ENCODE measurements around the gene TTC13.

DNA sequence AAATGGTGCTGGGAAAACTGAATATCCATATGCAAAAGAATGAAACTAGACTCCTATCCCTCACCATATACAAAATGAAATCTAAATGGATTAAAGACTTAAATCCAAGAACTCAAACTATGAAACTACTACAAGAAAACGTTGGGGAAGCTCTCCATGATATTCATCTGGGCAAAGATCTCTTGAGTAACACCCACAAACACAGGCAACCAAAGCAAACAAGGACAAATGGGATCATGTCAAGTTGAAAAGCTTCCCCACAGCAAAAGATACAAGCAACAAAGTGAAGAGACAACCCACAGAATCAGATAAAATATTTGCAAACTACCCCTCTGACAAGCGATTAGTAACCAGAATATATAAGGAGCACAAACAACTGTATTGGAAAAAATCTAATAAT lies 13.8 kb downstream of the TTC13 start:
- TF ChIP-seq, protein P1, sequence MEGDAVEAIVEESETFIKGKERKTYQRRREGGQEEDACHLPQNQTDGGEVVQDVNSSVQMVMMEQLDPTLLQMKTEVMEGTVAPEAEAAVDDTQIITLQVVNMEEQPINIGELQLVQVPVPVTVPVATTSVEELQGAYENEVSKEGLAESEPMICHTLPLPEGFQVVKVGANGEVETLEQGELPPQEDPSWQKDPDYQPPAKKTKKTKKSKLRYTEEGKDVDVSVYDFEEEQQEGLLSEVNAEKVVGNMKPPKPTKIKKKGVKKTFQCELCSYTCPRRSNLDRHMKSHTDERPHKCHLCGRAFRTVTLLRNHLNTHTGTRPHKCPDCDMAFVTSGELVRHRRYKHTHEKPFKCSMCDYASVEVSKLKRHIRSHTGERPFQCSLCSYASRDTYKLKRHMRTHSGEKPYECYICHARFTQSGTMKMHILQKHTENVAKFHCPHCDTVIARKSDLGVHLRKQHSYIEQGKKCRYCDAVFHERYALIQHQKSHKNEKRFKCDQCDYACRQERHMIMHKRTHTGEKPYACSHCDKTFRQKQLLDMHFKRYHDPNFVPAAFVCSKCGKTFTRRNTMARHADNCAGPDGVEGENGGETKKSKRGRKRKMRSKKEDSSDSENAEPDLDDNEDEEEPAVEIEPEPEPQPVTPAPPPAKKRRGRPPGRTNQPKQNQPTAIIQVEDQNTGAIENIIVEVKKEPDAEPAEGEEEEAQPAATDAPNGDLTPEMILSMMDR (IDR thresholded peaks at IDR 0.05; ENCODE audit: low read depth, low read length, missing input control), result no peak
- no peak for TF ChIP-seq TAF1 (conservative IDR thresholded peaks at IDR 0.05)
- TF ChIP-seq, protein P2, sequence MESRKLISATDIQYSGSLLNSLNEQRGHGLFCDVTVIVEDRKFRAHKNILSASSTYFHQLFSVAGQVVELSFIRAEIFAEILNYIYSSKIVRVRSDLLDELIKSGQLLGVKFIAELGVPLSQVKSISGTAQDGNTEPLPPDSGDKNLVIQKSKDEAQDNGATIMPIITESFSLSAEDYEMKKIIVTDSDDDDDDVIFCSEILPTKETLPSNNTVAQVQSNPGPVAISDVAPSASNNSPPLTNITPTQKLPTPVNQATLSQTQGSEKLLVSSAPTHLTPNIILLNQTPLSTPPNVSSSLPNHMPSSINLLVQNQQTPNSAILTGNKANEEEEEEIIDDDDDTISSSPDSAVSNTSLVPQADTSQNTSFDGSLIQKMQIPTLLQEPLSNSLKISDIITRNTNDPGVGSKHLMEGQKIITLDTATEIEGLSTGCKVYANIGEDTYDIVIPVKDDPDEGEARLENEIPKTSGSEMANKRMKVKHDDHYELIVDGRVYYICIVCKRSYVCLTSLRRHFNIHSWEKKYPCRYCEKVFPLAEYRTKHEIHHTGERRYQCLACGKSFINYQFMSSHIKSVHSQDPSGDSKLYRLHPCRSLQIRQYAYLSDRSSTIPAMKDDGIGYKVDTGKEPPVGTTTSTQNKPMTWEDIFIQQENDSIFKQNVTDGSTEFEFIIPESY (IDR thresholded peaks at IDR 0.05), result no peak
- no peak for TF ChIP-seq JUND (IDR thresholded peaks at IDR 0.05)
- no peak for TF ChIP-seq FOXA1 (IDR thresholded peaks at IDR 0.05)
- no peak for TF ChIP-seq MAX (IDR thresholded peaks at IDR 0.05)
- TF ChIP-seq, protein P3, sequence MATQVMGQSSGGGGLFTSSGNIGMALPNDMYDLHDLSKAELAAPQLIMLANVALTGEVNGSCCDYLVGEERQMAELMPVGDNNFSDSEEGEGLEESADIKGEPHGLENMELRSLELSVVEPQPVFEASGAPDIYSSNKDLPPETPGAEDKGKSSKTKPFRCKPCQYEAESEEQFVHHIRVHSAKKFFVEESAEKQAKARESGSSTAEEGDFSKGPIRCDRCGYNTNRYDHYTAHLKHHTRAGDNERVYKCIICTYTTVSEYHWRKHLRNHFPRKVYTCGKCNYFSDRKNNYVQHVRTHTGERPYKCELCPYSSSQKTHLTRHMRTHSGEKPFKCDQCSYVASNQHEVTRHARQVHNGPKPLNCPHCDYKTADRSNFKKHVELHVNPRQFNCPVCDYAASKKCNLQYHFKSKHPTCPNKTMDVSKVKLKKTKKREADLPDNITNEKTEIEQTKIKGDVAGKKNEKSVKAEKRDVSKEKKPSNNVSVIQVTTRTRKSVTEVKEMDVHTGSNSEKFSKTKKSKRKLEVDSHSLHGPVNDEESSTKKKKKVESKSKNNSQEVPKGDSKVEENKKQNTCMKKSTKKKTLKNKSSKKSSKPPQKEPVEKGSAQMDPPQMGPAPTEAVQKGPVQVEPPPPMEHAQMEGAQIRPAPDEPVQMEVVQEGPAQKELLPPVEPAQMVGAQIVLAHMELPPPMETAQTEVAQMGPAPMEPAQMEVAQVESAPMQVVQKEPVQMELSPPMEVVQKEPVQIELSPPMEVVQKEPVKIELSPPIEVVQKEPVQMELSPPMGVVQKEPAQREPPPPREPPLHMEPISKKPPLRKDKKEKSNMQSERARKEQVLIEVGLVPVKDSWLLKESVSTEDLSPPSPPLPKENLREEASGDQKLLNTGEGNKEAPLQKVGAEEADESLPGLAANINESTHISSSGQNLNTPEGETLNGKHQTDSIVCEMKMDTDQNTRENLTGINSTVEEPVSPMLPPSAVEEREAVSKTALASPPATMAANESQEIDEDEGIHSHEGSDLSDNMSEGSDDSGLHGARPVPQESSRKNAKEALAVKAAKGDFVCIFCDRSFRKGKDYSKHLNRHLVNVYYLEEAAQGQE (IDR thresholded peaks at IDR 0.05), result no peak
- TF ChIP-seq HNF4A (conservative IDR thresholded peaks at IDR 0.05), result peak; percentile 25
- peak; percentile 32 for TF ChIP-seq YY1 (IDR thresholded peaks at IDR 0.05)
- peak in 1 of 2 donors; percentile 18 for TF ChIP-seq RAD21 (IDR thresholded peaks at IDR 0.05)
